Endodermal cell (in vitro differentiated cells): ENCODE data around the gene ZNF692. TPM values are rescaled to one million over a fixed set of nuclear protein-coding genes. Genes with fewer than 3 reads are reported as not detected.
A peak's percentile ranks its signal among the peaks of the same experiment; 100 is the strongest.

Experiments
- DNase-seq: peaks from one replicate; pipeline ENCODE4 v3.0.0-alpha.2; 2017
- H3K27ac ChIP-seq: 2 replicates; pipeline ENCODE4 v1.5.1; 2013; ENCODE audit warnings: mild to moderate bottlenecking, low read depth, low read length, moderate library complexity
- H3K27me3 ChIP-seq: 2 replicates; pipeline ENCODE4 v1.6.1; 2013; ENCODE audit warnings: mild to moderate bottlenecking, low read length, moderate library complexity; ENCODE audit not compliant: insufficient read depth, control insufficient read depth, poor library complexity, severe bottlenecking
- H3K36me3 ChIP-seq: 2 replicates; pipeline ENCODE4 v1.7.0; 2013; ENCODE audit warnings: mild to moderate bottlenecking, low read length, moderate library complexity; ENCODE audit not compliant: control insufficient read depth, insufficient read depth
- H3K4me1 ChIP-seq: one replicate; pipeline ENCODE4 v1.7.0; 2013; ENCODE audit warnings: low read length; ENCODE audit not compliant: control insufficient read depth, insufficient read depth
- H3K4me3 ChIP-seq: 2 replicates; pipeline ENCODE4 v1.5.1; 2013; ENCODE audit warnings: mild to moderate bottlenecking, low read length, moderate library complexity
- H3K9ac ChIP-seq: 2 replicates; pipeline ENCODE4 v1.6.1; 2013; ENCODE audit warnings: mild to moderate bottlenecking, low read length, moderate library complexity; ENCODE audit not compliant: poor library complexity, severe bottlenecking; ENCODE audit errors: extremely low read depth
- H3K9me3 ChIP-seq: 2 replicates; pipeline ENCODE4 v1.6.1; 2013; ENCODE audit warnings: mild to moderate bottlenecking, low read length, moderate library complexity; ENCODE audit not compliant: control insufficient read depth
- H3K27ac Mint-ChIP-seq: 2 replicates; pipeline ENCODE4 v1.8.0; 2020; ENCODE audit warnings: mixed read lengths
- H3K27me3 Mint-ChIP-seq: 2 replicates; pipeline ENCODE4 v1.8.0; 2021; ENCODE audit warnings: mild to moderate bottlenecking, mixed read lengths; ENCODE audit not compliant: insufficient read depth
- H3K36me3 Mint-ChIP-seq: 2 replicates; pipeline ENCODE4 v1.8.0; 2020; ENCODE audit warnings: low read depth, mixed read lengths
- H3K4me1 Mint-ChIP-seq: 2 replicates; pipeline ENCODE4 v1.8.0; 2020; ENCODE audit warnings: mixed read lengths
- H3K4me3 Mint-ChIP-seq: 2 replicates; pipeline ENCODE4 v1.8.0; 2020; ENCODE audit warnings: mild to moderate bottlenecking, moderate library complexity, mixed read lengths
- H3K9me3 Mint-ChIP-seq: 2 replicates; pipeline ENCODE4 v1.8.0; 2020; ENCODE audit warnings: mild to moderate bottlenecking, mixed read lengths
- CTCF ChIP-seq: fragments of 200-600 bp; sonication (generic); conservative IDR thresholded peaks from 2 replicates; pipeline ENCODE4 v1.5.0; 2021; ENCODE audit warnings: antibody characterized with exemption, mild to moderate bottlenecking
- WGBS, 2 experiments: methylation state at CpG; one replicate each; pipeline versions ENCODE4 v1.1.5 to v1.1.7; 2013; ENCODE audit warnings: missing lambda C conversion rate in 2 of 2, mixed read lengths in 1 of 2; ENCODE audit not compliant: insufficient coverage in 1 of 2, insufficient read length in 1 of 2; 5-methylcytosine and 5-hydroxymethylcytosine counted together
- total RNA-seq, 2 donors: library from RNA; stranded (reverse); fragmentation: NEBNext Ultra II Directional in 1 of 2; extraction: Animal tissue kit (Norgen Biotek cat#: 25700) in 1 of 2; gene quantifications; 2 replicates in 1 of 2; 3 replicates in 1 of 2; pipeline ENCODE4 v1.2.1, GENCODE V29; 2021

ZNF692 gene
- total RNA-seq, 2 donors from 2014 or later = 47.6 to 50.3 TPM

GRCh38 chr1:248856176-248856575 lies 2.7 kb downstream of the ZNF692 start:
- Mint-ChIP-seq H3K27me3 (peaks cover 13% of the 10 kb centered on the region), H3K4me3 (no peak overlapping the region)
- peaks cover 29% of the 10 kb centered on the region for H3K36me3 ChIP-seq

GRCh38 chr1:248855580-248855979 lies 3.3 kb downstream of the ZNF692 start:
- TF ChIP-seq CTCF = no peak
- 94 to 100% methylated on average over 3 to 6 of the region's 6 CpGs for WGBS, 2 experiments
- no peaks in the 10 kb centered on the region for H3K9me3 Mint-ChIP-seq
- H3K27me3 Mint-ChIP-seq = peaks cover 7% of the 10 kb centered on the region
- Histone ChIP-seq H3K4me1 (no peaks in the 10 kb centered on the region), H3K36me3 (peaks cover 29% of the 10 kb centered on the region), H3K27ac (no peak overlapping the region), H3K4me3 (no peak overlapping the region), H3K9me3 (no peaks in the 10 kb centered on the region), H3K9ac (no peak overlapping the region), H3K27me3 (peaks cover 6% of the 10 kb centered on the region)
- no peak for DNase-seq
- H3K27ac Mint-ChIP-seq = no peak overlapping the region
- peaks cover 10% of the 10 kb centered on the region for H3K4me1 Mint-ChIP-seq
- peaks cover 26% of the 10 kb centered on the region for H3K36me3 Mint-ChIP-seq
- no peak overlapping the region for H3K4me3 Mint-ChIP-seq

More at GRCh38 chr1:248856176-248856575, 2.7 kb downstream of the ZNF692 start:
- 96 to 100% methylated on average over 1 of the region's 1 CpG for WGBS, 2 experiments
- no peaks in the 10 kb centered on the region for H3K9me3 ChIP-seq
- no peak for TF ChIP-seq CTCF
- Mint-ChIP-seq H3K36me3 (peaks cover 26% of the 10 kb centered on the region), H3K4me1 (peaks cover 10% of the 10 kb centered on the region), H3K9me3 (no peaks in the 10 kb centered on the region), H3K27ac (no peak overlapping the region)
- H3K27me3 ChIP-seq = peaks cover 12% of the 10 kb centered on the region
- no peak overlapping the region for H3K9ac ChIP-seq
- H3K27ac ChIP-seq = no peak overlapping the region
- DNase-seq = no peak
- H3K4me1 ChIP-seq = no peaks in the 10 kb centered on the region
- H3K4me3 ChIP-seq = no peak overlapping the region

GRCh38 chr1:248853663-248854375 lies 5.1 kb downstream of the ZNF692 start:
- Histone ChIP-seq H3K4me1 (no peaks in the 10 kb centered on the region), H3K4me3 (no peak overlapping the region), H3K36me3 (peaks cover 41% of the 10 kb centered on the region), H3K9ac (no peak overlapping the region), H3K27me3 (no peaks in the 10 kb centered on the region), H3K27ac (no peak overlapping the region), H3K9me3 (no peaks in the 10 kb centered on the region)
- H3K9me3 Mint-ChIP-seq = no peaks in the 10 kb centered on the region
- H3K4me1 Mint-ChIP-seq = peaks cover 3% of the 10 kb centered on the region
- WGBS, 2 experiments = 92 to 94% methylated on average over 8 of the region's 8 CpGs
- no peak overlapping the region for H3K4me3 Mint-ChIP-seq
- TF ChIP-seq CTCF = no peak
- peak; percentile 34 for DNase-seq
- peaks cover 29% of the 10 kb centered on the region for H3K36me3 Mint-ChIP-seq
- no peaks in the 10 kb centered on the region for H3K27me3 Mint-ChIP-seq
- H3K27ac Mint-ChIP-seq = no peak overlapping the region
